Measurements from ENCODE around the gene LGALS3BP. TPM values are rescaled to one million over a fixed set of nuclear protein-coding genes. Genes with fewer than 3 reads are reported as not detected.

The LGALS3BP gene
- polyA plus RNA-seq, 1 donor (not counting 4 experiments of a cell fraction or from before 2014, with no cell fraction given), result 53.0 TPM

DNA sequence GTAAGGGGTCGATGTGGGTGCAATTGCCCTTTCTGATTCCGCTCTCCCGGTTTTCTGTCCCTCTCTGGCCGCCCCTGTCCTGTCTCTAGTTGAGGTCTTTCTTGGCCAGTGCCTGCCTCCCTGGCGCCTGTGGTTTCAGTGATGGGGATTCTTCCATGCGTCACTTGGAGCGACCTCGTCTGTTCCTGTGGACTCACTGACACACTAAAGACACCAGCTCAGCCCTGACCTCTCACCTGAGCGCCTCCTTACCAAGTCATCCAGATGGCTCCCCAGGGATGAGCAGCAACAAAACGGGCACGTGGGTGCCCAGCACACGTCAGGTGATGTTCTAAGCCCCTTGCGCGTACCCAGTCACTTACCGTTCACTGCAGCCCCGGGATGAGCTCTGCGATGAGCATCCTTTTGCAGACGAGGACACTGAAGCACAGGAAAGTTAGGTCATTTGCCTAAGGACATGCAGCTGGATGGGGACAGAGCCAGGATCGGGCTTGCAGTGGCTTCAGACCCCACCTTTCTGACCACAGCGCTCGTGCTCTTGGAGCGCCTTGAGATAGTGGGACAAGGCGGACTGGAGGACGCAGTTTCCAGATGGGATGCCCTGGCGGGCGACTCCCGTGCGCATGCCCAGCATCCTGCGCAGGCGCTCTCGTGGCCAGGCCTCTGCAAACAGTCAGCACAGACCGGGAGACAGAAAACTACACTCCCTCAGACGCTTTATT lies 11.5 kb upstream of the LGALS3BP start:
- DNase-seq (ENCODE audit: low read depth, low spot score), result no peak

DNA sequence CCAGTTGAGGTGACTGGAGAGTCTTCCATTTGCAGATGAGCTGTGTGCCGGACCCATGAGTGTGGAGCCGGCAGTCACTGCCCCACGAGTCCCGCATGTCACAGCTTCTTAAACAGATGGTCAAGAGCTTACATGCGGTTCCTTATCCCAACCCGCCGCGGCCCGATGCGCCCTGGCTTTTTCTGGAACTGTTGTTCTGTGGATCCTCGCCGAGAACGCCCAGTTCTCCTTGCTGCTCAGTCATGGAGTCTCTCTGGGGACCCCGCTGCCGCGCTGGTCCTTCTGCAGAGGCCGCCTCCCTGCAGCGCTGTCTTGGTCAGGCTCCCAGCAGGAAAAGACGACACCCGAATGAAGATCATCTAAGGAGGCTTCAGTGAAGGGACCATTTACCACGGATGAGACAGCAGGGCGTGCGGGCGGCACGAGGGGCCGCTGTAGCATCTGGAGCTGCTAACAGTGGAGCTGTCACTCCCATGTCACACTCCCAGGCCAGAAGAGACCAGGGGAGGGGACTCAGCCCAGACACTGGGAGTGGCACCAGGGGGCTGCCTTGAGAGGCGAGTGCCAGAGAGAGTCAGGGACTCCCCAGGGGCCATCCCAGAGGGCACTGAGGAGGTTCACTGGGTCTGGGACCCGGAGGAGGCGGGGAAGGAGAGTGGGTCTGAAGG lies 10.8 kb upstream of the LGALS3BP start:
- Histone ChIP-seq H3K9ac (ENCODE audit: control insufficient read depth, extremely low read depth, insufficient read depth, low read length) (no peak overlapping the region), H3K27me3 (ENCODE audit: control insufficient read depth, extremely low read depth, insufficient read depth, low read length) (no peaks in the 10 kb centered on the region), H3K4me1 (ENCODE audit: control insufficient read depth, extremely low read depth, insufficient read depth, low read length) (peaks cover 29% of the 10 kb centered on the region), H3K4me3 (ENCODE audit: control insufficient read depth in 2 of 3, extremely low read depth in 1 of 3, insufficient read depth in 2 of 3, low read depth in 1 of 3, low read length in 3 of 3) (no peak overlapping the region), H3K9me3 (ENCODE audit: control insufficient read depth, low read depth, low read length) (no peaks in the 10 kb centered on the region), H3K9me1 (ENCODE audit: control insufficient read depth, extremely low read depth, insufficient read depth, low read length) (no peaks in the 10 kb centered on the region), H3K79me2 (ENCODE audit: control insufficient read depth, insufficient read depth, low read length) (peaks cover 31% of the 10 kb centered on the region), H3K4me2 (ENCODE audit: control insufficient read depth, extremely low read depth, insufficient read depth, low read depth, low read length) (no peak overlapping the region), H2AFZ (ENCODE audit: control insufficient read depth, low read length) (no peak overlapping the region), H4K20me1 (ENCODE audit: control insufficient read depth, extremely low read depth, insufficient read depth, low read length) (peaks cover 4% of the 10 kb centered on the region), H3K36me3 (ENCODE audit: control insufficient read depth in 2 of 2, extremely low read depth in 1 of 2, insufficient read depth in 2 of 2, low read length in 2 of 2) (peaks cover 31 to 39% of the 10 kb centered on the region in 2 experiments), H3K27ac (ENCODE audit: control insufficient read depth, insufficient read depth, low read length) (no peak overlapping the region)
- dilution Hi-C loops (cut with MboI; ENCODE audit: extremely low pct_ligation_motif_present, low sequenced_read_pairs), result no loop called here
- DNase-seq (ENCODE audit: low read depth, low spot score) (no peak), FAIRE-seq (no peak)
- TF ChIP-seq, protein P1, sequence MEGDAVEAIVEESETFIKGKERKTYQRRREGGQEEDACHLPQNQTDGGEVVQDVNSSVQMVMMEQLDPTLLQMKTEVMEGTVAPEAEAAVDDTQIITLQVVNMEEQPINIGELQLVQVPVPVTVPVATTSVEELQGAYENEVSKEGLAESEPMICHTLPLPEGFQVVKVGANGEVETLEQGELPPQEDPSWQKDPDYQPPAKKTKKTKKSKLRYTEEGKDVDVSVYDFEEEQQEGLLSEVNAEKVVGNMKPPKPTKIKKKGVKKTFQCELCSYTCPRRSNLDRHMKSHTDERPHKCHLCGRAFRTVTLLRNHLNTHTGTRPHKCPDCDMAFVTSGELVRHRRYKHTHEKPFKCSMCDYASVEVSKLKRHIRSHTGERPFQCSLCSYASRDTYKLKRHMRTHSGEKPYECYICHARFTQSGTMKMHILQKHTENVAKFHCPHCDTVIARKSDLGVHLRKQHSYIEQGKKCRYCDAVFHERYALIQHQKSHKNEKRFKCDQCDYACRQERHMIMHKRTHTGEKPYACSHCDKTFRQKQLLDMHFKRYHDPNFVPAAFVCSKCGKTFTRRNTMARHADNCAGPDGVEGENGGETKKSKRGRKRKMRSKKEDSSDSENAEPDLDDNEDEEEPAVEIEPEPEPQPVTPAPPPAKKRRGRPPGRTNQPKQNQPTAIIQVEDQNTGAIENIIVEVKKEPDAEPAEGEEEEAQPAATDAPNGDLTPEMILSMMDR (optimal IDR thresholded peaks at IDR 0.05 in 1 of 3, IDR thresholded peaks at IDR 0.05 in 1 of 3, conservative IDR thresholded peaks at IDR 0.05 in 1 of 3; ENCODE audit: extremely low read depth in 1 of 3, insufficient read depth in 2 of 3, low read length in 3 of 3), result no peak
- no peak for TF ChIP-seq EZH2 (IDR thresholded peaks at IDR 0.05; ENCODE audit: low read length)

More for the DNA sequence above, 11.5 kb upstream of the LGALS3BP start:
- Histone ChIP-seq H3K4me1 (ENCODE audit: control insufficient read depth, extremely low read depth, insufficient read depth, low read length) (peaks cover 22% of the 10 kb centered on the region), H3K36me3 (ENCODE audit: control insufficient read depth in 2 of 2, extremely low read depth in 1 of 2, insufficient read depth in 2 of 2, low read length in 2 of 2) (peaks cover 31 to 46% of the 10 kb centered on the region in 2 experiments), H4K20me1 (ENCODE audit: control insufficient read depth, extremely low read depth, insufficient read depth, low read length) (peaks cover 4% of the 10 kb centered on the region), H3K9ac (ENCODE audit: control insufficient read depth, extremely low read depth, insufficient read depth, low read length) (no peak overlapping the region), H3K9me1 (ENCODE audit: control insufficient read depth, extremely low read depth, insufficient read depth, low read length) (no peaks in the 10 kb centered on the region), H3K4me2 (ENCODE audit: control insufficient read depth, extremely low read depth, insufficient read depth, low read depth, low read length) (no peak overlapping the region), H2AFZ (ENCODE audit: control insufficient read depth, low read length) (no peak overlapping the region), H3K27me3 (ENCODE audit: control insufficient read depth, extremely low read depth, insufficient read depth, low read length) (no peaks in the 10 kb centered on the region), H3K27ac (ENCODE audit: control insufficient read depth, insufficient read depth, low read length) (no peak overlapping the region), H3K79me2 (ENCODE audit: control insufficient read depth, insufficient read depth, low read length) (peaks cover 38% of the 10 kb centered on the region), H3K4me3 (ENCODE audit: control insufficient read depth in 2 of 3, extremely low read depth in 1 of 3, insufficient read depth in 2 of 3, low read depth in 1 of 3, low read length in 3 of 3) (no peak overlapping the region), H3K9me3 (ENCODE audit: control insufficient read depth, low read depth, low read length) (no peaks in the 10 kb centered on the region)
- FAIRE-seq, result no peak
- dilution Hi-C loops (cut with MboI; ENCODE audit: extremely low pct_ligation_motif_present, low sequenced_read_pairs), result no loop called here
- no peak for TF ChIP-seq EZH2 (IDR thresholded peaks at IDR 0.05; ENCODE audit: low read length)
- TF ChIP-seq, protein P1 (optimal IDR thresholded peaks at IDR 0.05 in 1 of 3, IDR thresholded peaks at IDR 0.05 in 1 of 3, conservative IDR thresholded peaks at IDR 0.05 in 1 of 3; ENCODE audit: extremely low read depth in 1 of 3, insufficient read depth in 2 of 3, low read length in 3 of 3), result no peak
